ENCODE measurements around the gene CFAP46.

CFAP46 gene

GRCh38 chr10:132986076-132986475 is 43.7 kb upstream of the CFAP46 start:
- TF ChIP-seq ZNF70 (CRISPR knock-in tag; IDR thresholded peaks at IDR 0.05) (no peak), ISL1 (CRISPR knock-in tag; IDR thresholded peaks at IDR 0.05) (no peak), CSDC2 (CRISPR knock-in tag; IDR thresholded peaks at IDR 0.05) (no peak), TCF4 (CRISPR knock-in tag; IDR thresholded peaks at IDR 0.05; ENCODE audit: borderline replicate concordance) (no peak), ESRRG (CRISPR knock-in tag; IDR thresholded peaks at IDR 0.05) (no peak), POU6F1 (CRISPR knock-in tag; IDR thresholded peaks at IDR 0.05; ENCODE audit: borderline replicate concordance, low read depth) (no peak), SNAI2 (CRISPR knock-in tag; IDR thresholded peaks at IDR 0.05) (no peak), ZNF565 (CRISPR knock-in tag; conservative IDR thresholded peaks at IDR 0.05; ENCODE audit: low read depth) (no peak), PPARA (CRISPR knock-in tag; IDR thresholded peaks at IDR 0.05; ENCODE audit: borderline replicate concordance) (no peak), GLIS3 (CRISPR knock-in tag; IDR thresholded peaks at IDR 0.05) (no peak), ZFP3 (CRISPR knock-in tag; IDR thresholded peaks at IDR 0.05) (no peak), TOX (CRISPR knock-in tag; IDR thresholded peaks at IDR 0.05; ENCODE audit: borderline replicate concordance) (no peak), ZC3H10 (CRISPR knock-in tag; IDR thresholded peaks at IDR 0.05) (no peak)
- no peak for ATAC-seq

- no peak for ATAC-seq
- no peak for TF ChIP-seq GLIS3 (CRISPR knock-in tag; IDR thresholded peaks at IDR 0.05)
- TF ChIP-seq ZNF565 (CRISPR knock-in tag; conservative IDR thresholded peaks at IDR 0.05; ENCODE audit: low read depth) = no peak
- no peak for TF ChIP-seq ZFP3 (CRISPR knock-in tag; IDR thresholded peaks at IDR 0.05)
- TF ChIP-seq ZNF8 (CRISPR knock-in tag; IDR thresholded peaks at IDR 0.05) = no peak
- TF ChIP-seq CSRNP3 (CRISPR knock-in tag; IDR thresholded peaks at IDR 0.05) = no peak
- TF ChIP-seq TCF4 (CRISPR knock-in tag; IDR thresholded peaks at IDR 0.05; ENCODE audit: borderline replicate concordance) = no peak
- no peak for TF ChIP-seq TOX (CRISPR knock-in tag; IDR thresholded peaks at IDR 0.05; ENCODE audit: borderline replicate concordance)
- no peak for TF ChIP-seq CSDC2 (CRISPR knock-in tag; IDR thresholded peaks at IDR 0.05)
- TF ChIP-seq ZC3H10 (CRISPR knock-in tag; IDR thresholded peaks at IDR 0.05) = no peak
- TF ChIP-seq CREB5 (CRISPR knock-in tag; IDR thresholded peaks at IDR 0.05; ENCODE audit: low read depth) = no peak
- no peak for TF ChIP-seq OSR1 (CRISPR knock-in tag; IDR thresholded peaks at IDR 0.05)
- no peak for TF ChIP-seq PATZ1 (CRISPR knock-in tag; IDR thresholded peaks at IDR 0.05; ENCODE audit: borderline replicate concordance)
- TF ChIP-seq POU6F1 (CRISPR knock-in tag; IDR thresholded peaks at IDR 0.05; ENCODE audit: borderline replicate concordance, low read depth) = no peak
- no peak for TF ChIP-seq ISL1 (CRISPR knock-in tag; IDR thresholded peaks at IDR 0.05)
- no peak for TF ChIP-seq BACH2 (CRISPR knock-in tag; IDR thresholded peaks at IDR 0.05; ENCODE audit: borderline replicate concordance)
- TF ChIP-seq ZNF70 (CRISPR knock-in tag; IDR thresholded peaks at IDR 0.05) = no peak
Observed at GRCh38 chr10:132985546-132985900, 43.2 kb upstream of the CFAP46 start.

GRCh38 chr10:132984801-132985545 is 42.6 kb upstream of the CFAP46 start:
- TF ChIP-seq ZFP30 (CRISPR knock-in tag; IDR thresholded peaks at IDR 0.05) (no peak), ZNF8 (CRISPR knock-in tag; IDR thresholded peaks at IDR 0.05) (no peak), RARB (CRISPR knock-in tag; IDR thresholded peaks at IDR 0.05) (no peak), ZNF70 (CRISPR knock-in tag; IDR thresholded peaks at IDR 0.05) (no peak), ZNF565 (CRISPR knock-in tag; conservative IDR thresholded peaks at IDR 0.05; ENCODE audit: low read depth) (no peak), ARNTL (CRISPR knock-in tag; IDR thresholded peaks at IDR 0.05; ENCODE audit: borderline replicate concordance, low read depth) (no peak), TCF4 (CRISPR knock-in tag; IDR thresholded peaks at IDR 0.05; ENCODE audit: borderline replicate concordance) (no peak), OSR1 (CRISPR knock-in tag; IDR thresholded peaks at IDR 0.05) (no peak)
- no peak for ATAC-seq

All from SK-N-SH treated with all-trans-retinoic acid at 6 μM for 48 hours (cell line).